ENCODE measurements around the gene PHLDB2.

Gene PHLDB2

GRCh38 chr3:111961461-111962164, 102.5 kb downstream of the PHLDB2 start:
- no peak for DNase-seq (ENCODE audit: low read depth in 2 of 2)

DNA sequence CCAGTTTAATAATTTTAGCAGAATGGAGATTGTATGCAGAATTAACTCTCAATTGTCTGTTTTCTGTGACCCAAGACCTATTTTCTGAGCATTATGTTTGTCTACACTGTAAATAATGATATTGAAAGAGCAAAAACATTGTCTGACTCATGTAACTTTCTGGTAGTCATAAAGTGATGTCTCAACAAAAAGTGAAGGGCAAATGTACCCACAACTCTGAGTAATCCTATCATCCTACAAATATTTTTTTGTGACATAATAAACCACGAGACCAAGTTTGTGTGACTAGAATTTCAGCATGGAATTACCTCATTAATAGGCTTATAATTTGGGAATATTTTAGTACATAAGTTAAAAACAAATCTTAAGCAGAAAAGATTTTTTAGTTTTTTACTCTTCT, 104.4 kb downstream of the PHLDB2 start:
- DNase-seq (ENCODE audit: low read depth in 2 of 2), result no peak

- DNase-seq (ENCODE audit: low read depth in 2 of 2), result no peak
Observed at GRCh38 chr3:111965484-111965883, 106.4 kb downstream of the PHLDB2 start.

DNA sequence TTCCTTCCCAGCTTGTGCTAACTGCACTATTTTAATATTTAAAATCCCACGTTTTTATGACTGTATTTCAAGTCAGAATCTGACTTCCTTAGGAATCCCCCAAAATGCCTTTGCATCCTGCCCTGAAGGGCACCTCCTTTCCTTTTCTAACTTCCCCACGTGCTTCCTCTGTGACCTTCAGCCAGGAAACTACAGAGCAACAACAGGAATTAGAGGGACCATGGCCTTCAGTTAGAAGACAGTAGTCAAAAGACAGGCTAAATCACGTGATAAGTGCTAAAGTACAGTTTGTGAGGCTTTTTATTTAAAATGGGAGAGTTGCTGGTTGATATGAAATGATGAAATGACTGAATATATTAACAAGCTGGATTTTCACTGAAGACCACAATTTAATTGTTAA, 108.0 kb downstream of the PHLDB2 start:
- DNase-seq (ENCODE audit: low read depth in 2 of 2), result no peak

DNA sequence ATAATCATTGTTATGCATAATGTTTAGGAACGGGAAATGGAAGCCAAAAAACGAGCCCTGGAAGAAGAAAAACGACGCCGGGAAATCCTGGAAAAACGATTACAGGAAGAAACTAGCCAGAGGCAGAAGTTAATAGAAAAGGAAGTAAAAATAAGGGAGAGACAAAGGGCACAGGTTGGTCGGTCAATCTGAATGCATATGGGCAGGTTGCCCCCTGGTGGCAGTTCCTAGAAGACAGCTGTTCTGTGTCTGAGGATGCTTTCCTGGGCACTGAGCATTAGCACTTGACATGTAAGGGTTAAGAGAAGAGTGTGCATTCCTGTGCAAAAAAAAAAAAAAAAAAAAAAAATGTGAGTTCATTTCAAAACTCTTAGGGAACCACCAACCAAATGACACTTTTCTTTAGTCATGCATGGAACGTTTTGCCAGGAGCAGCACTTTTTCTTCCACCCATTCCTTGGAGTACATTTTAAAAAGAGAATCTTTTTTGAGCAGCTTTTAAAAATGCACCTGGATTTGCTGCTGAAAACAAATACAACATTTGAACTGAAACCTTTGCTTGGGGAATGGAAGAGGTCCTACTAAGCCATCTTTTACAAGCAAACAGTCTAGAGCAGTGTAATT, 108.7 kb downstream of the PHLDB2 start:
- peak; percentile 63 to 64 for DNase-seq (ENCODE audit: low read depth in 2 of 2)

GRCh38 chr3:111968319-111969054, 109.4 kb downstream of the PHLDB2 start:
- DNase-seq (ENCODE audit: low read depth in 2 of 2), result no peak

DNA sequence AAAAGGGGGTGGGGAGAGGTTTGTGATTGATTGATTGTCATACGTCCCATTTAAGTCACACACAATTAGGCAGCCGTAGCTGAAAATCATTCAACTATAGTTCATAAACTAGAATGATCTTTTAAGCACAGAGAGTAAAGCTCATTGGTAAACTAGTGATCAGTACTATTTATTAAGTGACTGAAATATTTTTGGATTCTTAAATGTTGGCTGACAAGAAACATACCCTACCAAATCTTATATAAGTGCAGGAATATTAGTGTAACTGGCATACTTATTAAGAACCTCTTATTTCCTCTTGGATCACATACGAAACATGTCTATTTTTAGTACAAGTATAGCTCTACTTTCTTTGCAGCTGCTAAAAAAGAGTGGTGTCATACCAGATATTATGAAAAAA, 111.3 kb downstream of the PHLDB2 start:
- DNase-seq (ENCODE audit: low read depth in 2 of 2), result no peak

DNA sequence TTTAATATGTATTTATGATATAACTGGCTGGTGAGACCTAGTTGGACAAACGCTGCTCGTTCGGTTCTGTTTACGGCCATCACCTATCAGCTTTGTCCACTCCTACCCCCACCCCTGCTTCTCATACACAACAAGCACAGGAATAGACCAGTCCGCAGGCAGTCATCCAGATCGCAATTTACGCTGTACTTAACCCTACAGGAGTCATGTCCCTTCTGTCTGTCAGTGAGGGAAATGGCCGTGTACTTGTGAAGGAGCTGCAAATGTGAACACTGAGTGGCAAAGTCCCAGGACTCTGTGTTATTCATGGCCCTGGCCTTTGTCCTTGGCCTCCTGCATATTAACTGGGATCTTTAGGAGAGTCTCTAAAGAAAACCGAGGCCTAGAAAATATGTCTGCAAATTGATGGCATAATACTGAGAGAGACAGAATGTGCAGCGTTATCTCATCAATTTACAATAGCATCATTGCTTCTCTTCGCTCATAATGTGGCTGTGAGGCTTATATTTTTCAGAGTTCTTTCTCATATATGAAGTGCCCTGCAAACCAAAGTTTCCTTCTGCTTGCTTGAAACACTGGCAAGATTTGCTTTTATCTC, 112.6 kb downstream of the PHLDB2 start:
- no peak for DNase-seq (ENCODE audit: low read depth in 2 of 2)

DNA sequence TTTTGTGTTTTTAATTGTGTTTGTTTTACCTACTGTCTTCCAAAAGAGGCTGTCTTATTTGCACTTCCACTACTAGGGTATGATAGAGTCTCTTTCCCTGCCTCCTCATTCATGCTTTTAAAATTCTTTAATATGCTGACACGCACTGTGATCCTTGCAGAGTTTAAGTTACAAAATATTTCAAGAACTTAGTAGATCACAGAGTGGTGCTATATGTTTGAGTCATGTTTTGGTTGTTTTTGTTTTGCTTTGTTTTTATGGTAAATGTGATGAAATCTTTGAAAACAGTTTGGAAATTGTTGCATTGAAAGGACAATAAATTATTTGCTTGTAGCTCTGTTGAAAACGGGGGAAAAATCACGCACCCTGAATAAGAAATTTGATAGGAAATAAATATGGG, 113.8 kb downstream of the PHLDB2 start:
- DNase-seq (ENCODE audit: low read depth in 2 of 2), result no peak

DNA sequence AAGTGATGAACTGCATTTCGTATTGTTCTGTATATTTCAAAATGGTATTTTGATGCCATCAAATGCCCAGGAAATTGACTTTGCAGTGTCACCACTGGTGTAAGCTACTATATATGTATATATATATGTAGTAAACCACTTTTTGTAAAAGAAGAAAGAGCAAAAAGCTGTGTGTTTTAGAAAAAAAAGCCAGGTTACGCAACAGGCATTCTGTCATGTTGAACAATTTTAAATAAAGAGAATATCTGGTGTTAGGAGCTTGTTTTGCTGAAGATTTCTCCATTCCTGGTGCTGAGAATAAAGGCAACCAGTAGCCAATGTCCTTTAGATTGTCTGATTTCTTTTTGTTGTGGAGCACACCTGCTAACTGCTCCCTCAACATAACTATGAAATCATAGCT, 116.1 kb downstream of the PHLDB2 start:
- DNase-seq (ENCODE audit: low read depth in 2 of 2), result no peak

DNA sequence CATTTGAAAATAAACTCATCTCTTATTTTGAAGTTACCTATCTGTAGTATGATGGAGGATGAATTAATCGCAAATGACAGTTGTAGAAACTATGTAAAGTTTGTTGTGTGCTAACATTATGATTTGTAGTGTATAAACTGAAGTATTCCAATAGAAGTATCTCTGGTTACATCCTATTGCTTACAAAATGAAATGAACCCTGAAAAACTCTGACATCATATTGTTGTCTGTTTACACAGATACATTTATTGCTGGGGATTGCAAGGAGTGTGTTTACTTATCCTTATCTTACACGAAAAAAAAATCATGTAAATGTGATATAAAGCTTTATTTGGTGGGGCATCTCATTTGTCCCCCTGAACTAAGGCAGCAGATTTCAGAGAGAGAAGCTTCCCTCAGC, 117.2 kb downstream of the PHLDB2 start:
- DNase-seq (ENCODE audit: low read depth in 2 of 2), result no peak

DNA sequence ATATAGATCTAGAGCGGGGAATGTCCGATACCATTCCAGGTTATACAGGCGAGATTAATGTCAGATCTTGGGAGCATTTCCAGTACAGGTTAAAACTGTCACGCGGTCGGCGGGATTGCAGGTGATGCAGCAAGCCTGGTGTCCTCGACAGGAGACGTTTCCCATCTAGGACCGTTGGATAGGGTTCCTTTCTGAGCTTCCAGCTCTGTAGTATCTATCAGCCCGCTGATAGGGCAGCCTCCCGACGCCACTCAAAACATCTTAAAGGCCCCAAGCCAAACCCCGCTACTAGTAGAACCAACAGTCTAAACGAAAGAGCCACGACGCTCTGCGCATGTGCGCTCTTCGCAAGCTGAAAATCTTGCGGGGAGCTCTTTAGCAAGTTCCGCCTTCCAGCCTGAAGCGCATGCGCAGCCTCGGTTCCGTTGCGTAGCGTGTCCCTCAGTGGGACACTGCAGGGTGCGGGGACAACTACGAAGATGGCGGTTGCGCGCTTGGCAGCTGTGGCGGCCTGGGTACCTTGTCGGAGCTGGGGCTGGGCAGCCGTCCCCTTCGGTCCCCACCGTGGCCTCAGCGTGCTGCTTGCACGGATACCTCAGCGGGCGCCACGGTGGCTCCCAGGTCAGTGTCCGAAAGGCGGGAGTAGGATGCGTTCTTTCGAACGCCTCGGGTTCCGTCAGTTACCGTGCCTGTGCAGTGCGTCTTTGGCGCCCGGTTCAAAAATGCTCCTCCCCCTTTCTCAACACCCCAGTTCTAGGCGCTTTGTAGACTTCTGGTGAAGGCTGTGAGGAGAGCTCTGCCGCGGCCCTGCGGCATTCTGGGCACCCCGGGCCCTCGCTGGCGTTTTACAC, 119.7 kb downstream of the PHLDB2 start, which contains the start of gene ABHD10:
Gene ABHD10 (plus strand): TSS at position 444 of the 851 bp plus-strand sequence. CDS start 36 bp downstream, at position 480.
- peak; percentile 91 to 97 for DNase-seq (ENCODE audit: low read depth in 2 of 2)

- DNase-seq (ENCODE audit: low read depth in 2 of 2), result no peak
Observed at GRCh38 chr3:111979434-111980038, 120.5 kb downstream of the PHLDB2 start.

DNA sequence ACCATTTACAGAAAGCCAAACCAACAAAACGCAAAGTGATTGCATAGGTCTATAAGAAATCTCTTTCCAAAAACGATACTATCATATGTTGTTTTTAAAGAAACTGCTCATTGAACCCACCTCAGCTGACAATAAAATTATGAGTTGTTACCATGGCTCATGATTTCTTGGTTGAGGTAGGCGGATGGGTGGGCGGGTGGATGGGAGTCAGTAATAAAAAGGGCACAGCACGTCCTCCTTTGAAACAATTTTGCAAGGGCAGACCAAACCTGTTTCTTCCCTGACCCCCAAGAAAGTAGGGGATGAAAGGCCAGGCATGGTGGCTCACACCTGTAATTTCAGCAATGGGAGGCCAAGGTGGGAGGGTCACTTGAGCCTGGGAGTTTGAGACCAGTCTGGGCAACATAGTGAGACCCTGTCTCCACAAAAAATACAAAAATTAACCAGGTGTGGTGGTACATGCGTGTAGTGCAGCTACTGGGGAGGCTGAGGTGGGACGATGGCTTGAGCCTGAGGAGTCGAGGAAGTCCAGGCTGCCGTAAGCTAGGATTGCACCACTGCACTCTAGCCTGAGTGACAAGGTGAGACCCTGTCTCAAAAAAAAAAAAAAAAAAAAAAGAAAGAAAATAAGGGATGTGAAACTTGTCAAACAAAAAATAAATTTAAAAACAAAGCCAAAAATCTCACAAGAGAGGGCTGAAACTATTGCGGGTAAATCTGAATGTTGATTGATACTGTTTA, 121.8 kb downstream of the PHLDB2 start:
- DNase-seq (ENCODE audit: low read depth in 2 of 2), result no peak

- DNase-seq (ENCODE audit: low read depth in 2 of 2), result no peak
Observed at GRCh38 chr3:111981457-111981763, 122.3 kb downstream of the PHLDB2 start.

- no peak for DNase-seq (ENCODE audit: low read depth in 2 of 2)
Observed at GRCh38 chr3:111984636-111985298, 125.7 kb downstream of the PHLDB2 start.

DNA sequence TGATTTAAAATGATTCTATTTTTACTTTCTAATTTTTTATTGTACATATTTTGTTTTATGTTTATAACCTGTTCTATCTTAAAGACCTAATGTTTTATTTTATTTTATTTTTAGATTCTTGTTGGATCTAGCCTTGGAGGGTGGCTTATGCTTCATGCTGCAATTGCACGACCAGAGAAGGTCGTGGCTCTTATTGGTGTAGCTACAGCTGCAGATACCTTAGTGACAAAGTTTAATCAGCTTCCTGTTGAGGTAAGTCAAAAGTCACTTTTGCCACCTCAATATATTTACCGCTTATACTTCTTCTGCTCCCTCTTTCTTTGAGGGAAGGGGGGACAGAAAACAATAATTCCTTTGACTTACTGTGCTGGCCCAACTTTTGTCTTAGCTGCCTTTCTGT, 127.7 kb downstream of the PHLDB2 start:
- DNase-seq (ENCODE audit: low read depth in 2 of 2), result no peak

GRCh38 chr3:111989061-111989678, 130.1 kb downstream of the PHLDB2 start:
- no peak for DNase-seq (ENCODE audit: low read depth in 2 of 2)

- no peak for DNase-seq (ENCODE audit: low read depth in 2 of 2)
Observed at GRCh38 chr3:111993038-111993437, 134.0 kb downstream of the PHLDB2 start.
